GM12892 (cell line): Measurements from ENCODE around the gene COQ10B.
A peak's percentile ranks its signal among the peaks of the same experiment; 100 is the strongest.

Source experiments
- POLR2A ChIP-seq: IDR thresholded peaks from 2 replicates; pipeline ENCODE4 v1.6.1; 2011; ENCODE audit warnings: low read depth, low read length, control low read depth
- POLR2AphosphoS5 ChIP-seq: IDR thresholded peaks from 2 replicates; pipeline ENCODE4 v1.6.1; 2011; ENCODE audit warnings: low read depth, low read length, control low read depth

GRCh38 chr2:197499594-197500502, 46.5 kb downstream of the COQ10B start, which contains the start of the genes HSPD1 and HSPE1:
- TF ChIP-seq POLR2A (peak; percentile 96), POLR2AphosphoS5 (peak; percentile 98)
